Kidney (tissue), 14 donors: ENCODE data around the gene FDX1. TPM values are rescaled to one million over a fixed set of nuclear protein-coding genes. Genes with fewer than 3 reads are reported as not detected.

Experiments
- DNase-seq, 5 donors: peaks; one replicate each; pipeline ENCODE4 v3.0.0-alpha.2; 2013 to 2020
- FAIRE-seq: peaks from 2 replicates; lab custom pipeline; 2012; peaks lifted over from hg19 to GRCh38; lab: Jason Lieb, UNC
- H3K27ac ChIP-seq, 2 donors: one replicate each; pipeline ENCODE4 v1.7.0; 2013; ENCODE audit warnings: low read depth in 2 of 2, low read length in 2 of 2, inconsistent platforms in 1 of 2
- H3K27me3 ChIP-seq: one replicate; pipeline ENCODE4 v1.7.1; 2013; ENCODE audit warnings: low read length, inconsistent platforms; ENCODE audit not compliant: control insufficient read depth, insufficient read depth
- H3K36me3 ChIP-seq, 3 donors: one replicate each; pipeline versions ENCODE4 v1.7.0 to v1.7.1; 2013; ENCODE audit warnings: low read length in 3 of 3, control low read depth in 1 of 3, inconsistent platforms in 1 of 3; ENCODE audit not compliant: insufficient read depth in 3 of 3, control insufficient read depth in 2 of 3
- H3K4me1 ChIP-seq, 3 donors: one replicate each; pipeline versions ENCODE4 v1.7.0 to v1.7.1; 2013; ENCODE audit warnings: low read length in 3 of 3, inconsistent platforms in 1 of 3, low read depth in 1 of 3; ENCODE audit not compliant: control insufficient read depth in 2 of 3, insufficient read depth in 2 of 3
- H3K4me3 ChIP-seq, 3 donors: one replicate each; pipeline versions ENCODE4 v1.7.0 to v1.8.1; 2013; ENCODE audit warnings: low read length in 3 of 3, control low read depth in 1 of 3, inconsistent platforms in 1 of 3
- H3K9ac ChIP-seq, 3 donors: one replicate each; pipeline versions ENCODE4 v1.7.0 to v1.7.1; 2013; ENCODE audit warnings: low read length in 3 of 3, control low read depth in 1 of 3, inconsistent platforms in 1 of 3
- H3K9me3 ChIP-seq, 3 donors: one replicate each; pipeline versions ENCODE4 v1.7.0 to v1.7.1; 2013; ENCODE audit warnings: low read length in 3 of 3, control low read depth in 1 of 3, inconsistent platforms in 1 of 3; ENCODE audit not compliant: control insufficient read depth in 2 of 3, insufficient read depth in 1 of 3
- CTCF ChIP-seq: IDR thresholded peaks from 3 replicates; pipeline ENCODE4 v1.5.1; 2012; ENCODE audit warnings: mild to moderate bottlenecking, moderate library complexity, borderline replicate concordance; ENCODE audit not compliant: insufficient read depth; ENCODE audit errors: extremely low read depth
- intact Hi-C: fragments of 100-400 bp; cut with DNase I; formaldehyde crosslinking; loops from one replicate; pipeline ENCODE4 v1.11.1; 2022
- polyA plus RNA-seq: library from polyadenylated mRNA; stranded (reverse); fragments of 350-450 nt; fragmentation: Illumina TruSeq; extraction: RNeasy Lipid Tissue Mini Kit (QIAGEN cat#74804); gene quantifications from one replicate; pipeline ENCODE4 v1.2.3, GENCODE V29; 2014; ENCODE audit warnings: low read depth, low replicate concordance; ENCODE audit not compliant: insufficient read depth
- total RNA-seq: library from RNA; stranded (reverse); fragmentation: NEBNext Ultra II Directional; extraction: Animal tissue kit (Norgen Biotek cat#: 25700); gene quantifications from one replicate; pipeline ENCODE4 v1.2.1, GENCODE V29; 2021
- donor health status: control.
- donor health status: control.
- donor health status: control.
- donor health status: control.
- donor health status: control.
- donor health status: DM: yes; HTN: yes; CAD: no.
- donor health status: Normal renal cell carcinoma (clear cell type).

Gene FDX1
- total and polyA plus RNA-seq, 2 donors from 2014 or later = 13.1 to 34.4 TPM

- DNase-seq (no peak), FAIRE-seq (no peak)
- Histone ChIP-seq H3K27me3 (no peaks in the 10 kb centered on the region), H3K27ac (no peak overlapping the region), H3K9me3 (no peaks in the 10 kb centered on the region), H3K4me3 (no peak overlapping the region), H3K9ac (no peak overlapping the region), H3K36me3 (no peaks in the 10 kb centered on the region), H3K4me1 (peaks cover 0 to 3% (median 0%) of the 10 kb centered on the region in 3 donors)
- TF ChIP-seq CTCF = no peak
- intact Hi-C loops = no loop called here
Observed at GRCh38 chr11:110422306-110422905, 7.3 kb upstream of the FDX1 start.

GRCh38 chr11:110424775-110425444 lies 4.8 kb upstream of the FDX1 start:
- no peak overlapping the region for H3K4me3 ChIP-seq
- H3K9ac ChIP-seq = no peak overlapping the region
- no peak for FAIRE-seq
- H3K4me1 ChIP-seq = peaks cover 0 to 2% (median 0%) of the 10 kb centered on the region in 3 donors
- no peaks in the 10 kb centered on the region for H3K9me3 ChIP-seq
- no peak for DNase-seq
- TF ChIP-seq CTCF = no peak
- intact Hi-C loops = no loop called here
- H3K27ac ChIP-seq = no peak overlapping the region
- no peaks in the 10 kb centered on the region for H3K36me3 ChIP-seq
- H3K27me3 ChIP-seq = no peaks in the 10 kb centered on the region

- H3K36me3 ChIP-seq = no peaks in the 10 kb centered on the region
- intact Hi-C loops = no loop called here
- H3K9ac ChIP-seq = no peak overlapping the region
- TF ChIP-seq CTCF = no peak
- H3K4me3 ChIP-seq = no peak overlapping the region
- H3K9me3 ChIP-seq = no peaks in the 10 kb centered on the region
- H3K27me3 ChIP-seq = no peaks in the 10 kb centered on the region
- peaks cover 0 to 2% (median 0%) of the 10 kb centered on the region in 3 donors for H3K4me1 ChIP-seq
- FAIRE-seq = no peak
- no peak for DNase-seq
- H3K27ac ChIP-seq = no peak overlapping the region
Observed at GRCh38 chr11:110425751-110426545, 3.8 kb upstream of the FDX1 start.
